Measurements from ENCODE around the gene ARMC8.
A peak's percentile ranks its signal among the peaks of the same experiment; 100 is the strongest.
"Not testable (repeated sequence)": the region's sequence is repeated elsewhere in the genome, so short reads cannot be mapped to it uniquely, and the experiment has no call there.

The ARMC8 gene, protein sequence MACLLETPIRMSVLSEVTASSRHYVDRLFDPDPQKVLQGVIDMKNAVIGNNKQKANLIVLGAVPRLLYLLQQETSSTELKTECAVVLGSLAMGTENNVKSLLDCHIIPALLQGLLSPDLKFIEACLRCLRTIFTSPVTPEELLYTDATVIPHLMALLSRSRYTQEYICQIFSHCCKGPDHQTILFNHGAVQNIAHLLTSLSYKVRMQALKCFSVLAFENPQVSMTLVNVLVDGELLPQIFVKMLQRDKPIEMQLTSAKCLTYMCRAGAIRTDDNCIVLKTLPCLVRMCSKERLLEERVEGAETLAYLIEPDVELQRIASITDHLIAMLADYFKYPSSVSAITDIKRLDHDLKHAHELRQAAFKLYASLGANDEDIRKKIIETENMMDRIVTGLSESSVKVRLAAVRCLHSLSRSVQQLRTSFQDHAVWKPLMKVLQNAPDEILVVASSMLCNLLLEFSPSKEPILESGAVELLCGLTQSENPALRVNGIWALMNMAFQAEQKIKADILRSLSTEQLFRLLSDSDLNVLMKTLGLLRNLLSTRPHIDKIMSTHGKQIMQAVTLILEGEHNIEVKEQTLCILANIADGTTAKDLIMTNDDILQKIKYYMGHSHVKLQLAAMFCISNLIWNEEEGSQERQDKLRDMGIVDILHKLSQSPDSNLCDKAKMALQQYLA
- total RNA-seq = 59.4 to 88.0 reads per million in 2 donors

DNA sequence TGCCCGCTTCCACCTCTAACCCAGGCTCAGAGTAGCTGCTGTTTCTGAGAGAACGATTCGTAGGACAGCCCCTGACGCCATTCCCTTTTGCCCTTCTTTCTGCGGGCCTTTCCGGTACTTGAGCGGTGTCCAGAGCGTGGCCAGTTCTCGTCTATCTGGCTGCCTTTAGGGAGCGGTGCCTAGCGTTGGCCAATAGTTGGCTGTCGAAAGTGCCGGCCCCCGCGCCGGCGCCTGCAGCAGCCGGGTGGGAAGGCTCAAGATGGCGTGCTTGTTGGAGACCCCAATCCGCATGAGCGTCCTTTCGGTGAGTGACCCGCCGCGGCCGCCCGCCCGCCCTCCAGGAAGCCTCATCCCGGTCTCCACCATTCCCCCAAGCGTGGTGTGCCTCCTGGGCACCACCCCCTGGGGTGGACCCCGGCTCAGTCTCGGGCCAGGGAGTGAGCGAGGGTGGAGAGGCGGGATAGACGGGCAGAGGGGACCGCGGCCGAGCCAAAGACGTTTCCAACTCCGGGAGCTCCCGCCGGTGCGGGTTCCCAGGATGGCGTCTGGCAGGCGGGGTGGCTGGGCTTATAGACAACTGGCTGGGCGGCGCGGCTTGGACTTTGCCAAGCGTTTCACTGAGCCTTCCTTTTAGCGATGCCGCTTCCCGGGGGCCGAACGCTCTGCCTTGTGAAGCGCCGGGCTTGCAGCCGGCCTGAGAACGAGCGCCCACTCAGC lies at the start of gene ARMC8:
Gene ARMC8 (plus strand): TSS at position 6 of the 717 bp plus-strand sequence. CDS start 254 bp downstream, at position 260.
- DNase-seq = no peak

DNA sequence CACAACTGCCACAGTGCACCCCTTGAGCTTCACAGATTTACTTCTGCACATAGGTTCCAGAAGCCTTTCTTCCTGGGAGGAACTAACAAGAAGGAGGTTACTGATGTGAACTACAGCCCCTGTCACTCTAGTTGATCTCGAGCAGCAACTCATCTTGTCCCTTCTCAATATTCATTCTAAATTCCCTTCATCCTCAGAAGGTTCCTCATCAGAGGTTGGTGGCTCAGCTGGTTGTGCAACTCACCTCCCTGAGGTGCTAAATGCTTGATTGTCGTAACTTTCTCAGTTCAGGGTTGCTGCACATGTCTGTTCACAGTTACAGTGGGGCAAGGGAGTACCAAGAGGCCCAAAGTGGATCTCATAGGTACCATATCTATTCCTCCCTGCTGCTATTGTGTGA lies 49.2 kb upstream of the ARMC8 start:
- no peak for DNase-seq

DNA sequence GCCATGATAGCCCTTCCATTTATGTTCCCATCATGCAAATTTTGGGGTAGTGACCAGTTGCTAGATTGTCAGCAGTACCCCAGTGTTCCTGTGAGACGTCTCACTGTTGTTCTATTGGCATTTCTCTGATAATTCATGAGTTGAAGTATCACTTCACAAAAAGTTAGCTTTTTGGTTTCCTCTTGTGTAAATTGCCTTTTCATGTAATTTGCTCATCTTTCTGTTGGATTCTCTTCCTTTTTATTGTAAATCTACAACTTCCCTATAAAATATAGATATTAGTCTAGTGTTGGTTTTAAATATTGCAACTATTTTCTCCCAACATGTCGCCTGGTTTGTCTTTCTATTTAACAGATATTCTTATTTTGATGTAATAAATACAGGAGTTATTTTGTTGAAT lies 47.4 kb upstream of the ARMC8 start:
- DNase-seq = no peak

DNA sequence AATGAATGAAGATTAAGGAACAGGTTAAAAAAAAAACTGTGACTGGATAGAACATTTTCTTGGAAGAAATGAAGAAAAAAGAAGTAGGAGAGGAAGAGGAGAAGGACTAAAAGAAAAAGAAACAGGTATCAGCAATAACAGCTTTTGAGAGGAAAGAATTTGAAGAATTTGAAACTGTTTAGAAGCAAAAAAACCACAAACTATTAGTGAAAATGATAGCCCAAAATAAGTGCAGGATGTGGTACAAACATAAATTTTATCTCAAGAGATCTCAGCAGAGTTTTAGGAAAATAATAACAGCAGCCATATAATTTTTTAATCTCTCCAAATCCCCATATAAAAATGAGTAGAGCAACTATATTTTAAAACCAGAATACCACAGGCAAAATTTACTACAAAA lies 46.2 kb upstream of the ARMC8 start:
- DNase-seq = no peak

DNA sequence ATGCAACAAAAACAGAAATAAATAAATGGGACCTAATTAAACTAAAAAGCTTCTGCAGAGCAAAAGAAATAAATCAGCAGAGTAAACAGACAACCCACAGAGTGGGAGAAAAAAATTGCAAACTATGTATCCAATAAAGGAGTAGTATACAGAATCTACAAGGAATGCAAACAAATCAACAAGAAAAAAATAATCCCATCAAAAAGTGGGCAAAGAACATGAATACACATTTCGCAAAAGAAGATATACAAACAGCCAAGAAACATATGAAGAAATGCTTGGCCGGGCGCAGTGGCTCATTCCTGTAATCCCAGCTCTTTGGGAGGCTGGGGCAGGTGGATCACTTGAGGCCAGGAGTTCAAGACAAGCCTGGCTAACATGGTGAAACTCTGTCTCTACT lies 44.9 kb upstream of the ARMC8 start:
- not testable (repeated sequence) for DNase-seq

DNA sequence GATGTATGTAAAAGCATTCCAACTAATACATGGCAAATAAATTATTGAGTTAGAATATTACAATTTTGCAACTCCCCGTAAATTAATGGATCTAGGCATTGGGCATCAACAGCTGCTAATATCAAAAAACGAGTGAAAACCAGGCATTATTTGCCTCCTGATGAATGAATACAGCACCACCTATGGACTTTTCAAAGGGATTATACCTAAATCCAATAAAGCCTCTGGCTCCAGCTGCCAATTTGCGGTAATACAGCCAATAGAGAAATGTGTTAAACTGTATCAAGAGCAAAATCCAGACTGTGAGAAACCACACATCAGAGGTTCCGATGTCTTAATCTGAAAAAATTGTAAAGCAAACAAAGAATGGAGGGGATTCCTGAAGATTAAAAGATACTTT lies 38.6 kb upstream of the ARMC8 start:
- no peak for DNase-seq

DNA sequence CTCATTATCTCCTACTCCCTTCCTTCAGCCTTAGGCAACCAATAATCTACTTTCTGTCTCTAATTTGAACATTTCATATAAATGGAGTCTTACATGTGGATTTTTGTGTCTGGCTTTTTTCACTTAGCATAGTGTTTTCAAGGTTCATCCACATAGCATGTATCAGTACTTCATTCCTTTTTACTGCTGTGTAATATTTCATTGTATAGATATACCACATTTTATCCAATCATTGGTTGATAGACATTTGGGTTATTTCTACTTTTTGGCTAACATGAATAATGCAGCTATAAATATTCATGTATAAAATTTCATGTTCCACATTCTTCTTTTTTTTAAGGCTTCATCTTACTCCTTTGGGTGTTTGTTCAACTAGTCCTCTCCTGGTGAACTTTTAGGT lies 32.6 kb upstream of the ARMC8 start:
- no peak for DNase-seq

DNA sequence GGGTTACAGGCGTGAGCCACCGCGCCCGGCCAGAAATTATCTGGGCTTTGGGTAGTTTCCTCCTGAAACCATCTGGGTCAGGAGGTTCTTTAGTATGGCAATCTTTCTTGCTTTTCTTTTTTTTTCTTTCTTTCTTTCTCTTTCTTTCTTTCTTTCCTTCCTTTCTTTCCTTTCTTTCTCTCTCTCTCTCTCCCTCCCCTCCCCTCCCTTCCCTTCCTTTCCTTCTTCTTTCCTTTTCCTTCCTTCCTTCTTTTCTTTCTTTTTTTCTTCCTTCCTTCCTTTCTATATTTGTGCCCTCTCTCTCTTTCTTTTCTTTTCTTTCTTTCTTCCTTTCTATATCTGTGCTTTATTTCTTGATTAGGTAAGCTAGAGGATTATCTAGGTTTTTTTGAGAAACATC lies 29.4 kb upstream of the ARMC8 start:
- DNase-seq = no peak

DNA sequence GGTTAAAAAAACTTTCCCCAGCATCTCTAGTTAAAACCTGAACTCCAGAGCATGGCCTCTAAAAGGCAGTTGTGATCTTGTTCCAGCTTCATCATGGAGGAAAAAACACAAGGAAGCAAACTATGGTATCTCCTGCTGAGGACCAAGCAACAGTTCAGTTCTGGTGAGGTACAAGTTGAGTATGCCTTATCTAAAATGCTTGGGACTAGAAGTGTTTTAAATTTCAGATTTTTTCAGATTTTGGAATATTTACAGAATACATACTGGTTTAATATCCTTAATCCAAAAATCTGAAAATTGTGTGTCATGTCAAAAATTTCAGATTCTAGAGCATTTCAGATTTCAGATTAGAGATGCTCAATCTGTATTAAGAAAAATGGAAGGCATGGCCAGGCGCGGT lies 22.0 kb upstream of the ARMC8 start:
- no peak for DNase-seq

DNA sequence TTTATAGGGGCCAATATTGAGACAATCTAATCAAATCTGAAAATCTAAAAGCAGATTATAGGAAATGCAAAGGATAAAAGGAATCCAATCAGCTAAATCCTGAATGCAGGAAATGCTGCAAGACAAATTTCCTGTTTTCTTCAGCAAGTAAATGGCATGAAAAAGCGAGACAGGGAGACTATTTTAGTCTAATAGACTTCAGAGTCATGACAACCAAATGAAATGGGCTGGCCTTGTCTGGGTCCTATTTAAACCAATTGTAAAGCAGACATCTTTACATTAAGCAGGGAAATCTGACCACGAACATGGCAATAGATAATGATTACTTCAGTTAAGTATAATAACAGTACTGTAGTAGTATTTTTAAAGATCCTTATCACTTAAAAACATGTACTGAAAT lies 14.5 kb upstream of the ARMC8 start:
- no peak for DNase-seq

DNA sequence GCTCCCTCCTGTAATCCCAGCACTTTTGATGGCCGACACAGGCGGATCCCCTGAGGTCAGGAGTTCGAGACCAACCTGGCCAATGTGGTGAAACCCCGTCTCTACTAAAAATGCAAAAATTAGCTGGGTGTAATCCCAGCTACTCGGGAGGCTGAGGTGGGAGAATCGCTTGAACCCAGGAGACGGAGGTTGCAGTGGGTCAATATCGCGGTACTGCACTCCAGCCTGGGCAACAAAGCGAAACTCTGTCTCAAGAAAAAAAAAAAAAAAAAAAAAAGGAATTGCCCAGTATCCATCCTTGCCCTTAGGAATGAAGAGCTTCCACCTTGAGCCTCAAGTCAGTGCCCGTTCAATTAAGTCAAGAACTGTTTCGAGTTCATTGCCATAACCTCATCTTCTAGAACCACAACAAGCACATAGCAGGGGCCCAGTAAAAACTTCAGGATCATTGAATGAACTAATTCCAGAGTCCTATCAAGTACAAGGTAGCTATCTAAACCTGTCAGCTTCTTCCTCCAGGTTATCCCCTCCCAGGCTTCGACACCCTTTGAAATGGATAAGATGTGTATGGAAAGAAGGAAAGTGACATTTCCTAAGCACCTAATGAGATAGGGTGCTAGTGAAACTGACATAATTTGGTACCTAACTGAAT lies 13.2 kb upstream of the ARMC8 start:
- DNase-seq = no peak

DNA sequence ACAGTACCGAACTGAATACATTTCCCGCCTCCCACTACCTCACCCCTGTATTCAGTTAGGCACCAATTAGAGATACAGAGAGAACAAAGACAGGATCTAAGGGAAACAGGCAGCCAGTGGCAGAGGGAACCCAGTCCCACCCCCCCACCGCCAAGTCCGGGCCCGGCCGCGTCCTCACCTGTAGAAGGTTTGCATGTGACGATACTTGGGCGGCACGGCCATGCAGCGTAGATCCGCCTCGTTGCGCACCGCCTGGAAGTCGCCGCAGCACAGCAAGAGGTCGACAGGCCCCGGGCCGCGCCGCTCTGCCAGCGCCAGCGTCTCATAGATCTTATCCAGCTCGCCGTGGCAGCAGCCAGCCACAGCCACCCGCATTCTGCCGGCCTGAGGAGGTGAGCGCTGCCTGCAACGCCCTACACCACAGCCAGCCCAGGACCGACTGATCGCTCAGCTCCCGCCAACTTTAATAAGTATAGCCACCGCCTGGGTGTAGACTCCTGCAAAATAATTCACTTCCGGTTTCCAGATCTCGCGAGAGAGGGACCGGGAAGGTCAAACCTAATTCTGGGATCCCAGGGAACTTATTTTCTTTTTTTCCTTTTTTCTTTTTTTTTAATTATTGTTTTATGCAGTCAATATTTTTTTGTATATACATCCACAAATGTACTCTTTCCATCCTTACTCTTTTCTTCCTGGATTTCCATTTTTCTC lies 12.5 kb upstream of the ARMC8 start, which contains the start of gene DBR1:
Gene DBR1 (minus strand): TSS at position 501 of the 711 bp plus-strand sequence. CDS start 126 bp downstream, at position 375.
- DNase-seq = peak; percentile 65

DNA sequence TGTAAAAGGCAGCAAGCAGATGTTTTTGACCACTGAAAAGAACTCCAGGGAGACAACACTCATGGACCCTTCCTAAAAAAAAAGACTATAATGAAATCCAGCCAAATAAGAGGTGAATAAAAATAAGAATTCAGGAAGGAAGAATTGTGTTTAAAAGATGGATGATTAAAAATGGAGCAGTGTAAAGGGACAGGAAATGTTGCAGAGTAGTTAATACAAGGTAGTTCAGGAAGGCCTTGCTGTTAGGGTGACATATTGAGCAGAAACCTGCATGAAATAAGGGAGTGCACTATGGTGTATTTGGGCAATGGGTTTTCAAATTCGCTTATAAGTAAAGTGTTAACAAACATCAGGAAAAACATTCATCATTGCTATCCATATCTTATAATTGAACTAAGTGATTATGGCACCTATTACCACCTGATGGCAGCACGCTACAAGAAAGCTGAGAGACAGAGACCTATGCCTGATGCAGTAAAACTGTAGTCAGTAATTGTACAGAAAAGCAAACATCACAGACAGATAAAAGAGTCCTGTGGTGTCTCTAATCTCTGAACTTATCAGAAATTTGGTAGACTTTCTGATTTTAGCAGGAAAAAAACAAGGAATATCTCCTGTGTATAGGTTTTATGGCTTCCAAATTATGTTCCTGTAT lies 6.6 kb upstream of the ARMC8 start:
- DNase-seq = peak; percentile 10

DNA sequence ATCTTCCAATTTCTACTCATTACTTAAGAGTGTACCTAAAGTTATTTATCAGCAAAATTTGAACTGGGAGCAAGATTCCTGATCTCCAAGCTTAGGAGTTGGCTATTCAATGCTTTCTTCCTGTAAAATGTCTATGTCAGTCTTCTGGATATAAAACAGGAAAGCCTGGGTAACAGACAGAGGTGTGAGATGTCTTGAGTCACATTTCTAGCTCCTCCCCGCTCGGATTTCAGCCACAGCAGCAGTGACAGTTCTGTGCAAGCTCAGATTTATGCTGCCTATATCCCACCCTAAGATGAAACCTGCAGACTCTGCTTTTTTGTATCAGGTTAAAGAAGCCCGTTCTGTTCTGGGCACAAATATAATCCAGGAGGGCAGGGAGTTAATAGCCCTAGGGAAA lies 2.1 kb upstream of the ARMC8 start:
- DNase-seq = no peak

DNA sequence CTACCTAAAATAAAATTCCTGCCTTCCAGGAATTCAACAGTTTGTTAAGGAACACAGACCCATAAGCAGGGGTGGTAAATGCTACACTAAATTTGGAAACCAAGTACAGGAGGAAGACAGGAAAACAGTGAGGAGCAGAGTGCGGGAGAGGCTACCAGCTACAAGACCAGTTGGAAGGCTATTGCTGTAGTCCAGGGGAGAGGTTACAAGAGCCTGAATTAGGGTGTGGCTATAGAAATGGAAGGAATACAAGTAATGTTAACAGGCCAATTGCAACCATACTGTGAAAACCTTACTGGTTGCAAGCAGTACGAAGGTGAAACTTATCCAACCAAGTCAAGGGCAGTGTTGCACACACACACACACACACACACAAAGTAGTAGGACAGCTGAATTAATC lies 880 bp upstream of the ARMC8 start:
- DNase-seq = no peak

DNA sequence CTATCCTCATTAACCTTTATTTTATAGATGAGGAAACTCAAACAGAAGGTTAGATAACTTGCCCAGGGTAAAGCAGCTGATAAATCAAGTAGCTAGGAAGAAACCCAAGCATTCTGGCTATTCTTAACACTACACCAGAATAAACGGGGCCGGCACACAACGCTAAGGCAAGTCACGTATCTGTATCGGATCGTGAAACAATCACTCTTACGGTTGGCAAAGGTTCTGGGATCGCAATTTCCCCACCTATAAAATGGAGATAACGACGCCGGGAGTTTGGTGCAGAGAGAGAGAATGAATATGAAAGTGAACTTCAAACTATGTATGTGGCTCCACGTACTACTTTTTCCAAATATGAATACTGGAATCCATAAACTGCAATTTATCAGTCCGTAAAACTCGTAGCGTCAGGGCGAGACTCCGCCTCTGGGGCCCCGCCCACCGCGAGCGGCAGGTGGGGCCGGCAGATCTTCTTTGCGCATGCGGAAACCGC lies 252 bp upstream of the ARMC8 start:
- peak; percentile 79 for DNase-seq

DNA sequence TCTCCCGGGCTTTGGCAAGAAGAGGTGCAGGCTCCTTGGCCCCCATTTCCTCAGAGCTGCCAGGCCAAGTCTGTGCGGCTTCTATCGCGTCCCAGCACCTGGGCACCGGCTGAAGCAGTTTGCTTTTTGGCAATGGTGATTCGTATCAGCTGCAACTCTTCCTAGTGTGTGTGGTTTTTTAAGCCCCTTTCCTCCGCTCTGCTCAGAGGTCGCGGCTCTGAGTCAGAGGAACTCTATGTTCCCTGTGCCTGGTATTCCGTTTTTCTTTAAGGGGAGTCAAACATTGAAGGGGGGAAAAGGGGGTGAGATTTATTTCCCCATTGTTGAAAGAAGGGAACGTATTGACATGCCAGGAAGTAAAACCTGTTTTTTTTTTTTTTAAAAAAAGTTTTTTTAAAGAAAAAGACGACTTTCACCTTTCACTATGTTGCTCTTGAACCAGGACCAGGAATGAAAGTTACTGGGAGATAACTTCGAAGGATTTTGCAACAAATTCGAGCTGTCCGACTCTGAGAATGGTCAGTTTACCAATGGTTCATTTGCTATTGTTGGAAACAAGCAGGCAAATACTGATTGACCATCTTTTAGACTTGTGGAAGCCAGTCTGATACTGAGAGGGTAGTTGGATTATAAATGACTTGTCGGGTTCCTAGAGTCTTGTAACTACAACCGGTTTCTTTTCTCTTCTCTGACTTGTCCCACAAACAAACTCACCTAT lies 1.1 kb downstream of the ARMC8 start:
- no peak for DNase-seq

DNA sequence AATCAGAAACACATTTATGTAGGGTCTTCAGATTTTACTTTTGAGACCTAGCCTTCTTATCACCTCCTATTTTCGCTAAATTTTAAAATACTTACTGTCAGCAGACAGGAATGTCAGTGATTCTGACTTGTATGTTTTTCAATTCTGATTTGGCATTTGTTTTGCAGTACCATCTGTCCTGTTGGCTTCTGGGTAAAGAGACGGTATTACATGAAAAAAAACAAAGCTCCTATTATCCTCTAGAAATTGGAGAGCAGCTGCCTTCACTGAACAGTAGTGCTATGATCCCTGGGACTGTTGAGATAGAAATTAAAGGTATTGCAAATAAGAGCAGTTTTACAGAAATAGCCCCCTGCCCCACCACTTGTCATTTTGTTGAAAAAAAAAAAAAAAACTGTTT lies 8.4 kb downstream of the ARMC8 start:
- DNase-seq = no peak

DNA sequence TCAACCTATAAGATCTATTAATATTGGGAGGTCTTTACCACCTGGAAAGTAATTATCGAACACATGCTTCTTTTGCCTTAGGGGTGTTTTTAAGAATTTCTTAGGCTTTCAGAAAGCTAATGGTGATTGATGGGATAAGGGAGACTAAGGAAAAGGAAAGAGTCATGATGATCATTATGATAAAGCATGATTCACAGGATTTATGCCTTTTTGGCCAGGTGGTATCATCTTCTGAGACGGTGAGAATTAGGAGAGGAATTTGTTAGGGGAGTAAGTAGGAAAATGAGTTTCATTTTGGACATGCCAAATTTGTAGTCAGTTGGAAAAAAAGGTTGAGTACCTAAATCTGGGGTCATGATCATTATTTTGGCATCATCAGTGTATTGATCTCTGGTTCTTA lies 8.9 kb downstream of the ARMC8 start:
- no peak for DNase-seq

DNA sequence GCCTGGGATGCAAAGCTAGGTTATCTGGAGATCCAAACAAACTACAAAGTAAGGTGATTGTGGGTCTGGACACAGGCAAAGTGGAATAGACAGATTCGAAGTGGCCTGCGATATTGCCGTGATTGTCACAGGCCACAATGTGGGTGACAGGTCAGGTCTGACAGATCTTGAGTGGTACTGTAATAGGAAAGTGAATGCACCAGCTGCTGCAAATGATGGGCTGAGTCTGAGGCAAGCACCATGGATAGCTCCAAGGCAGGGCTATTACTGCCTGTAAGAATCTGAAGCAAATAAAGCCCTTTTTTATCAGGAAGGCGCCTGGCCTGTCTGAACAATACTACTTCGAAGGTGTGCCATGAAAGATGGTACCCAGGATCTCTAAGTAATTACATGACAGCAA lies 10.0 kb downstream of the ARMC8 start:
- no peak for DNase-seq

DNA sequence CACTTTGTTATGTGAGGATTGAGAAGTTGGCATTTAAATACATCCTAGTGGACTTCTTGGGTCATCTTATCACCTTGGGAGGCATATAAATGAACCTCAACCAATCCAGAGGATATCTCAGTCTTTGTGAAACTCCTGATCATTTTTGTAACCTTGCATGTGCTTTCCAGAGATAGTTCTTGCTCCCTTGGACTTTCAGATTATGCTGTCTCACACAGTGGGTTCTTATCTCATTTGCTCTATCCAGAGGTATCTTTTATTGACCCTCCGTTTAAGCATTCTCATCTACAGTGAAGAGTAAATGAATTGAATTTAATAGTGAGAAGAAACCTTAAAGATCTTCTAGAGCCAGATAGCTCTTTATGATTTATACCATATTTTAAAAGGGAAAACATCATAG lies 10.4 kb downstream of the ARMC8 start:
- no peak for DNase-seq
